H9 (cell line): ENCODE data around the gene GAN. TPM values are rescaled to one million over a fixed set of nuclear protein-coding genes. Genes with fewer than 3 reads are reported as not detected.

Experiments used
- DNase-seq: peaks from one replicate; pipeline ENCODE4 v3.0.0-alpha.2; 2017
- H2AFZ ChIP-seq: one replicate; pipeline ENCODE4 v1.6.1; 2013; ENCODE audit warnings: mild to moderate bottlenecking, low read length, control low read depth, moderate library complexity
- H2AK5ac ChIP-seq: 2 replicates; pipeline ENCODE4 v1.6.1; 2013; ENCODE audit warnings: low read length, control low read depth, mixed read lengths; ENCODE audit not compliant: insufficient read length
- H2BK120ac ChIP-seq: one replicate; pipeline ENCODE4 v1.6.1; 2013; ENCODE audit warnings: low read depth, mild to moderate bottlenecking, low read length, control low read depth, inconsistent platforms; ENCODE audit not compliant: poor library complexity, severe bottlenecking
- H2BK12ac ChIP-seq: 2 replicates; pipeline ENCODE4 v1.6.1; 2013; ENCODE audit warnings: low read length, control low read depth, mixed read lengths, low read depth; ENCODE audit not compliant: insufficient read length
- H2BK15ac ChIP-seq: 2 replicates; pipeline ENCODE4 v1.6.1; 2013; ENCODE audit warnings: low read depth, low read length, control low read depth
- H2BK20ac ChIP-seq: one replicate; pipeline ENCODE4 v1.6.1; 2013; ENCODE audit warnings: low read depth, mild to moderate bottlenecking, low read length, control low read depth, inconsistent platforms; ENCODE audit not compliant: poor library complexity, severe bottlenecking
- H2BK5ac ChIP-seq: 2 replicates; pipeline ENCODE4 v1.6.1; 2013; ENCODE audit warnings: low read length, control low read depth, mixed read lengths; ENCODE audit not compliant: insufficient read length
- H3K14ac ChIP-seq: 2 replicates; pipeline ENCODE4 v1.6.1; 2013; ENCODE audit warnings: low read length, control low read depth; ENCODE audit not compliant: insufficient read depth
- H3K18ac ChIP-seq: 2 replicates; pipeline ENCODE4 v1.6.1; 2013; ENCODE audit warnings: low read depth, mild to moderate bottlenecking, mixed read lengths, low read length, control low read depth; ENCODE audit not compliant: insufficient read length
- H3K23ac ChIP-seq: 2 replicates; pipeline ENCODE4 v1.6.1; 2013; ENCODE audit warnings: low read length, control low read depth, mixed read lengths, low read depth; ENCODE audit not compliant: insufficient read length
- H3K23me2 ChIP-seq: 2 replicates; pipeline ENCODE4 v1.6.1; 2013; ENCODE audit warnings: low read depth, mild to moderate bottlenecking, mixed read lengths, low read length, control low read depth; ENCODE audit not compliant: insufficient read length, poor library complexity, severe bottlenecking
- H3K27ac ChIP-seq: 2 replicates; pipeline ENCODE4 v1.5.1; 2013; ENCODE audit warnings: low read length, control low read depth, mixed read lengths, low read depth; ENCODE audit not compliant: insufficient read length
- H3K27me3 ChIP-seq: 2 replicates; pipeline ENCODE4 v1.6.1; 2013; ENCODE audit warnings: low read length, control low read depth, inconsistent platforms; ENCODE audit not compliant: insufficient read depth
- H3K4ac ChIP-seq: 2 replicates; pipeline ENCODE4 v1.6.1; 2013; ENCODE audit warnings: low read depth, mild to moderate bottlenecking, control low read depth, inconsistent platforms, low read length, moderate library complexity
- H3K4me1 ChIP-seq: 2 replicates; pipeline ENCODE4 v1.6.1; 2013; ENCODE audit warnings: low read length, control low read depth, inconsistent platforms; ENCODE audit not compliant: insufficient read depth
- H3K4me2 ChIP-seq: 2 replicates; pipeline ENCODE4 v1.6.1; 2013; ENCODE audit warnings: low read length, control low read depth, mixed read lengths; ENCODE audit not compliant: insufficient read length, insufficient read depth
- H3K56ac ChIP-seq: 2 replicates; pipeline ENCODE4 v1.6.1; 2013; ENCODE audit warnings: low read depth, mild to moderate bottlenecking, mixed read lengths, low read length, control low read depth; ENCODE audit not compliant: insufficient read length
- H3K79me1 ChIP-seq: 2 replicates; pipeline ENCODE4 v1.6.1; 2013; ENCODE audit warnings: low read depth, mild to moderate bottlenecking, moderate library complexity, low read length, control low read depth, inconsistent platforms; ENCODE audit not compliant: insufficient read depth, poor library complexity, severe bottlenecking
- H3K79me2 ChIP-seq: 2 replicates; pipeline ENCODE4 v1.6.1; 2013; ENCODE audit warnings: low read length, control low read depth, inconsistent platforms; ENCODE audit not compliant: insufficient read depth
- H3K9ac ChIP-seq: 2 replicates; pipeline ENCODE4 v1.6.1; 2013; ENCODE audit warnings: low read length, control low read depth, mixed read lengths; ENCODE audit not compliant: insufficient read length; ENCODE audit errors: extremely low read depth
- H3K9me3 ChIP-seq: one replicate; pipeline ENCODE4 v1.6.1; 2013; ENCODE audit warnings: low read depth, low read length, inconsistent platforms; ENCODE audit not compliant: control insufficient read depth
- H3T11ph ChIP-seq: one replicate; pipeline ENCODE4 v1.6.1; 2013; ENCODE audit warnings: mild to moderate bottlenecking, low read length, control low read depth, inconsistent platforms
- H4K20me1 ChIP-seq: one replicate; pipeline ENCODE4 v1.6.1; 2013; ENCODE audit not compliant: control insufficient read depth, insufficient read length, insufficient read depth
- H4K5ac ChIP-seq: 2 replicates; pipeline ENCODE4 v1.6.1; 2013; ENCODE audit warnings: low read depth, mild to moderate bottlenecking, mixed read lengths, low read length, control low read depth; ENCODE audit not compliant: insufficient read length
- H4K8ac ChIP-seq: replicated peaks from 2 replicates; pipeline ENCODE4 v1.6.1; 2013; ENCODE audit warnings: low read length, control low read depth, mixed read lengths, low read depth; ENCODE audit not compliant: insufficient read length
- H4K91ac ChIP-seq: 2 replicates; pipeline ENCODE4 v1.6.1; 2013; ENCODE audit warnings: low read depth, mild to moderate bottlenecking, moderate library complexity, mixed read lengths, low read length, control low read depth; ENCODE audit not compliant: insufficient read length
- H3K27ac Mint-ChIP-seq, 3 experiments: 2 replicates in 2 of 3; 3 replicates in 1 of 3; pipeline ENCODE4 v1.8.0; 2020 to 2021; ENCODE audit warnings: mixed read lengths in 3 of 3, mild to moderate bottlenecking in 1 of 3, moderate library complexity in 1 of 3
- H3K27me3 Mint-ChIP-seq: 2 replicates; pipeline ENCODE4 v1.8.0; 2021; ENCODE audit warnings: low read depth, mild to moderate bottlenecking, moderate library complexity, mixed read lengths
- H3K36me3 Mint-ChIP-seq, 3 experiments: 2 replicates in 2 of 3; 3 replicates in 1 of 3; pipeline ENCODE4 v1.8.0; 2020 to 2021; ENCODE audit warnings: low read depth in 3 of 3, mixed read lengths in 3 of 3; ENCODE audit not compliant: insufficient read depth in 1 of 3
- H3K4me1 Mint-ChIP-seq, 2 experiments: 2 replicates each; pipeline ENCODE4 v1.8.0; 2020; ENCODE audit warnings: mixed read lengths in 2 of 2
- H3K4me3 Mint-ChIP-seq, 2 experiments: 2 replicates in 1 of 2; 3 replicates in 1 of 2; pipeline ENCODE4 v1.8.0; 2020 to 2021; ENCODE audit warnings: mild to moderate bottlenecking in 2 of 2, mixed read lengths in 2 of 2, moderate library complexity in 1 of 2
- H3K9me3 Mint-ChIP-seq, 2 experiments: 2 replicates in 1 of 2; 3 replicates in 1 of 2; pipeline ENCODE4 v1.8.0; 2020; ENCODE audit warnings: mild to moderate bottlenecking in 2 of 2, mixed read lengths in 2 of 2, moderate library complexity in 1 of 2
- WGBS: extraction: QIAGEN DNeasy Blood & Tissue Kit; methylation state at CpG from one replicate; pipeline ENCODE4 v1.1.7; 2013; ENCODE audit warnings: missing lambda C conversion rate, low lambda C conversion rate, mixed read lengths; ENCODE audit not compliant: insufficient read length; ENCODE audit errors: extremely low coverage; 5-methylcytosine and 5-hydroxymethylcytosine counted together
- total RNA-seq: library from RNA; stranded (reverse); gene quantifications from 2 replicates; pipeline ENCODE4 v1.2.1, GENCODE V29; 2021
- TF ChIP-seq, protein P1 (sequence below): fragments of 200-600 bp; sonication (generic); conservative IDR thresholded peaks from 3 replicates; pipeline ENCODE4 v1.8.0; 2021; ENCODE audit warnings: antibody characterized with exemption, mild to moderate bottlenecking

GAN gene
- total RNA-seq, 1 experiment from 2014 or later, result 20.9 TPM

DNA sequence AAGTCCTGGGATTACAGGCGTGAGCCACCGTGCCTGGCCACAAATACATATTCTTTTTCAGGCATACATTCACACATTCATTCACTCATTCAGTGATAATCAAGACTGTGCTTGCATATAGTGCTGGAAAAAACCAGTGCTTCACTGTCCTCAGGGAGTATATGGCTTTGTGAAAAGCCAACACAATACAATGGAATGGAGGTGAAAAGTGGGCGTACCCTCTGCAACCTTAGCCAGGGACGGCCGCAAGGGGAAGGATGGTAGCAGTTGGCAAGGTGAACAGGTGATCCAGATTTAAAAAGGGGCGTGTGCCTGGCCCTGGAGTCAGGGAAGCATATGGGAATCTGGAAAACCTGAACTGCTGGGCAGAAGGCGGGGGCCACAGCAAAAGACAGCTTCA is 18.1 kb upstream of the GAN start:
- no peak overlapping the region for H3K27ac ChIP-seq
- peaks cover 13% of the 10 kb centered on the region for H3K27me3 Mint-ChIP-seq
- H4K5ac ChIP-seq, result no peak overlapping the region
- no peak overlapping the region for H3K14ac ChIP-seq
- no peak overlapping the region for H2BK120ac ChIP-seq
- no CpG with 5 or more reads among the region's 7 CpGs for WGBS
- H3K79me2 ChIP-seq, result no peaks in the 10 kb centered on the region
- DNase-seq, result no peak
- H4K8ac ChIP-seq, result no peak overlapping the region
- TF ChIP-seq, protein P1, sequence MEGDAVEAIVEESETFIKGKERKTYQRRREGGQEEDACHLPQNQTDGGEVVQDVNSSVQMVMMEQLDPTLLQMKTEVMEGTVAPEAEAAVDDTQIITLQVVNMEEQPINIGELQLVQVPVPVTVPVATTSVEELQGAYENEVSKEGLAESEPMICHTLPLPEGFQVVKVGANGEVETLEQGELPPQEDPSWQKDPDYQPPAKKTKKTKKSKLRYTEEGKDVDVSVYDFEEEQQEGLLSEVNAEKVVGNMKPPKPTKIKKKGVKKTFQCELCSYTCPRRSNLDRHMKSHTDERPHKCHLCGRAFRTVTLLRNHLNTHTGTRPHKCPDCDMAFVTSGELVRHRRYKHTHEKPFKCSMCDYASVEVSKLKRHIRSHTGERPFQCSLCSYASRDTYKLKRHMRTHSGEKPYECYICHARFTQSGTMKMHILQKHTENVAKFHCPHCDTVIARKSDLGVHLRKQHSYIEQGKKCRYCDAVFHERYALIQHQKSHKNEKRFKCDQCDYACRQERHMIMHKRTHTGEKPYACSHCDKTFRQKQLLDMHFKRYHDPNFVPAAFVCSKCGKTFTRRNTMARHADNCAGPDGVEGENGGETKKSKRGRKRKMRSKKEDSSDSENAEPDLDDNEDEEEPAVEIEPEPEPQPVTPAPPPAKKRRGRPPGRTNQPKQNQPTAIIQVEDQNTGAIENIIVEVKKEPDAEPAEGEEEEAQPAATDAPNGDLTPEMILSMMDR, result no peak
- no peak overlapping the region for H2AK5ac ChIP-seq
- no peak overlapping the region for H3K56ac ChIP-seq
- H3K27ac Mint-ChIP-seq, result no peak overlapping the region
- H4K91ac ChIP-seq, result no peak overlapping the region
- H3T11ph ChIP-seq, result no peak overlapping the region
- no peaks in the 10 kb centered on the region for H3K4me1 ChIP-seq
- no peak overlapping the region for H3K4ac ChIP-seq
- no peaks in the 10 kb centered on the region for H3K23me2 ChIP-seq
- H3K9me3 Mint-ChIP-seq, result peaks cover 0 to 10% of the 10 kb centered on the region in 2 experiments; a peak in 2 of 5 replicates
- H3K79me1 ChIP-seq, result no peaks in the 10 kb centered on the region
- H3K4me2 ChIP-seq, result no peak overlapping the region
- H2AFZ ChIP-seq, result no peak overlapping the region
- no peaks in the 10 kb centered on the region for H3K27me3 ChIP-seq
- no peak overlapping the region for H3K9ac ChIP-seq
- no peak overlapping the region for H2BK15ac ChIP-seq
- H4K20me1 ChIP-seq, result no peaks in the 10 kb centered on the region
- H3K18ac ChIP-seq, result no peak overlapping the region
- no peak overlapping the region for H2BK12ac ChIP-seq
- H3K9me3 ChIP-seq, result no peaks in the 10 kb centered on the region
- peaks cover 0 to 12% (median 0%) of the 10 kb centered on the region in 3 experiments; a peak in 3 of 7 replicates for H3K36me3 Mint-ChIP-seq
- H2BK20ac ChIP-seq, result no peak overlapping the region
- no peak overlapping the region for H2BK5ac ChIP-seq
- no peak overlapping the region for H3K23ac ChIP-seq
- no peaks in the 10 kb centered on the region for H3K4me1 Mint-ChIP-seq
- H3K4me3 Mint-ChIP-seq, result no peak overlapping the region
